HuH-7 (cell line): ENCODE results near the gene TRIM14.
"Not testable (repeated sequence)": the region's sequence is repeated elsewhere in the genome, so short reads cannot be mapped to it uniquely, and the experiment has no call there.

ENCODE experiments used
- DNase-seq: peaks from one replicate; pipeline ENCODE4 v3.0.0; 2011; ENCODE audit warnings: low spot score

The TRIM14 gene

GRCh38 chr9:98142182-98142907, 23.3 kb upstream of the TRIM14 start:
- DNase-seq = peak; percentile 57

DNA sequence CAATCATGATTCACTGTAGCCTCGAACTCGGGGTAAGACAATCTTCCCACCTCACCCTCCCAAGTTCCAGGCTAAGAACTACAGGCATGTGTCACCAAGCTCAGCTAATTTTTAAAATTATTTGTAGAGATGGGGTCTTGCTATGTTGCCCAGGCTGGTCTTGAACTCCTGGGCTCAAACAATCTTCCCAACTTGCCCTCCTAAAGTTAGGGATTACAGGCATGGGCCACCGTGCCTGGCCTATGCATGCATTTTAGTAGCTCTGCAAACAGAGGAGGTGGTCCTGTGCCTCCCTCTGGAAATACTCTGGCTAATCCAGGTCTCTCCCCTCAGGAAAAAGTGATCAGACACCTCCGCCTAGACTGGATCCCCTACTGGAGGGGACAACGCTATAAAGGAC, 21.5 kb upstream of the TRIM14 start:
- DNase-seq = no peak

- no peak for DNase-seq
Observed at GRCh38 chr9:98136489-98136888, 17.5 kb upstream of the TRIM14 start.

DNA sequence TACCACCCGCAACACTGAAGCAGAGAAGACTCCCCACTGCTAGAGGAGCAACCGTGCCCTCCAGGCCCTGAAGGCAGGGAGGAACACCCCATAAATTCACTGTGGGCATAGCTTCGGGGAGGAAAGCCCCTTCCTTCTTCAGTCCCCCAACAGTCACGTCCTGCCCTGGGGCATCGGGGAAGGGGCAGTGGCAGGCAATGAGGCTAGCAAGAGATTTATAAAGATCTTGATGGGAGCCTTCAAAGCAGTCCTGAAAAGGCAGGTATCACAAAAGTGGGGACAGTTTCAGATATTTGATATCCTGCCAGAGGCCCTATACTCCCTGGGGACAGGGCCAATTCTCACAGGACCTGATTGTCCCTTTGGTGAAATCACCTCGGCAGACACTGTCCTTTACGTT, 16.9 kb upstream of the TRIM14 start:
- no peak for DNase-seq

DNA sequence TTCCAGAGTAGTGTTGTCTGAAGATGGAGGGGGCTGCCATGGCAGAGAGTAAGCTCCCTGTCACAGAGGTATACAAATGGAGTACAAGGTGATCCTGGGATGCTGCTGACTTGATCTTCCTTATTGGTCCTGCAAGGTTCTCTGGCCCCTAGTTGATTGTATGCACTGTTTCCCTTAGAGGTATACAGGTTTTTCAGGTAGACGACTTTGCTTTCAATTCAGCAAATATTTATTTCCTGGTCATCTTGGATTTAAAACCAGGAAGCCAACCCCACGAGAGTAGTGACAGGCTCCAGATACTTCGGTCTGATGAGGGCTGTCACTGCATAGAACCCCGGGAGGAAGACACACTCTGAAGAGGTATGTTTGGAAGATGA, 16.5 kb upstream of the TRIM14 start:
- no peak for DNase-seq

DNA sequence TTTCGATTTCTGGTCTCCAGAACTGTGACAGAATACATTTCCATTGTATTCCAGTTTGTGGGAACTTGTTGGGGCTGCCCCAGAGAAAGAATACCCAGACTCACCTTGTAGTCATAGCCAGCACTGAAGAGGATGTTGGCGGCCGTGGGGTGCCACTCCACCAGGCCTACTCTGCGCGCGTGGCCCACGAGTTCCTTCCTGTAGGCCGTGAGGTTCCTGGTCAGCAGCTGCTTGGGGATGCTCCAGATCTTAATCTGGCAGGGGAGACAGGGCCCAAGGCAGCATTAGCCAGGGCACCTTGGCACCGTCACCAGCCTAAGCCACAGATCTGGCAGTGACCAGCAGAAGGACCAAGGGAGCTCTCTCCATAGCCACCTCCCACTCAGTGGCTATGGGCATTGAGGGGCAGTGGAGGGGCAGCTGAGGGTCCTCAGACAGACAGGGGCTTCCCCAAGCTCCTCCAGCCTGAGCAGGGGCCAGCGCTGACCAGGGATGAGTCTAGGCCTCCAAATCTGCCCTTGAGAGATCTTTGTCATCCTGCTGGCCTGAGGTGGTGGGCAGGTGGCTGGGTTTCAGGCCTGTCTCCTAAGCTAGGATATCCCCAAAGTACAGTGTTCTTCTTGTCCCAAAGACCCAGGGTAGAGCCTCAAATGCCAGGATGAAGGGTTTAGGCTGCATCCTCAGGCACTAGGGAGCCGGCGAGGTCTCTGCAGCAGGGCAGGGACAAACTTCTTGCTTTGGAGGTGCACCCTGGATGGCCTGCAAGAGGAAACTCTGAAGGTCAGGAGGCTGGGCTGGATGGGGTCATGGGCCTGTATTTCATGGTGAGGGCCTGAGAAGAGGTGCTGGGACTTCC, 15.9 kb upstream of the TRIM14 start:
- DNase-seq = no peak

DNA sequence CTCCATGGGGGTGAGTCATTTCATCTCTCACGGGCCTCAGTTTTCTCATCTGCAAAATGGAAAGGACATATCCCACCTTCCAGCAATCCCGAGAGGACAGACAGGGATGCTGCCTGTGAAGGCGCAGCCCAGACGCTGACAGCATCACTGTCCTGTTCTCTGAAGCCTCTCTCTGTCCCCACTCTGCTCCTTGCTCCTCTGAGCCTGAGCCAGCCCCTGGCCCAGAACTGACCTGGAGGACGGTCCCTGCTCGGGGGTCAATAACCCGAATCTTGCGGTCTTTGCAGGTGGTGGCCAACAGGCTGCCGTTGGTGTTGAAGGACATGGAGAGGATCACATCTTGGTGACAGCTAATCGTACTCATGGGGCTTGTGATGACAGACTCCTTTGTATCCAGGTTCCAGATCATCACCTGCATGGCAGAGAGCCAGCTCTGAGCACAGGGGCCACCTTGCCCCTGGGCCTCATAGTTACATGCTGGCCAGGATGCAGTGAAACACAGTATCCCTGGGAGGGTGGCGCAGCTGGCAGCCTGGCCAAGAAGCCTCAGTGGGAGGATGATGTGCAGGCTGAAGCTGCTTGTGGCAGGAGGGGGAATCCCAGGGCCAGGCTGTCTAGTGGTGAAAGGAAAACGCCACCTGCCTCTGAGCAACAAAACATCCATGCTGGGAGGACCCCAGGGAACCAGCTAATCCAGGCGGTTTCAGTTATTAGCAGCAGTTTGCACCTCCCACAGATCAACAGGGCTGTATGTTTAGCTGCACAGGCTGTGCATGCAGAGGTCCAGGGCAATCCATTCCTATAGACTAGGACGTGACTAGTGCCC, 14.0 kb upstream of the TRIM14 start:
- no peak for DNase-seq

GRCh38 chr9:98132158-98132557, 13.1 kb upstream of the TRIM14 start:
- DNase-seq = no peak

- no peak for DNase-seq
Observed at GRCh38 chr9:98130576-98131228, 11.7 kb upstream of the TRIM14 start.

DNA sequence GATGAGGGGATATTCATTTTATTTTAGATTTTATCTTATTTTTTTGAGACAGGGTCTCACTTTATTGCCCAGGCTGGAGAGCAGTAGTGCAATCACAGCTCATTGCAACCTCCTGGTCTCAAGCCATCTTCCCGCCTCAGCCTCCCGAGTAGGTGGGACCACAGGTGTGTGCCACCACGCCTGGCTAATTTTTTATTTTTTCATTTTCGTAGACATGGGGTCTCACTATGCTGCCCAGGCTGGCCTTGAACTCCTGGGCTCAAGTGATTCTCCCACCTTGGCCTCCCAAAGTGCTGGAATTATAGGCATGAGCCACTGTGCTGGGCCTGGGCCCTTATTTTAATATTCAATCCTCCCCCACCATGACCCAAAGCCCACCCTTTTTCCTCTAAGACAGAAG, 11.0 kb upstream of the TRIM14 start:
- not testable (repeated sequence) for DNase-seq

GRCh38 chr9:98129451-98129881, 10.4 kb upstream of the TRIM14 start:
- DNase-seq = no peak

DNA sequence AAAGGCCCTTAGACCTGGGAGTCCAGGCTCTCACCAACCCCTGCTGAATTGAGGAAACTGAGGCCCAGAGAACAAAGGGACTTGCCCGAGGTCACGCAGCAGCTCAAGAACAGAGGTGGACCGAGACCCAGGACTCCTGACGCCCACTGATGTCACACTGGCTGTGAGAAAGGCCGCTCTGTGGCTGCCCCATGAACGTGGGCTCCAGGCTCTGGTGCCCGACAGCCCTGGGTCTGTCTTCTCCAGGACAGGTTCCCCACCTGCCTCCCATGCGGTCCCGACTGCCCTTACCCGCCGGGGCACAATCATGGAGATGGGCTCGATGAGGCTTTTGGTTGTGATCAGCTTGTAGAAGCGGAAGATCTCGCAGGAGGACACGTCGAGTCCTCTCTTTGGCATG, 9.3 kb upstream of the TRIM14 start:
- no peak for DNase-seq

DNA sequence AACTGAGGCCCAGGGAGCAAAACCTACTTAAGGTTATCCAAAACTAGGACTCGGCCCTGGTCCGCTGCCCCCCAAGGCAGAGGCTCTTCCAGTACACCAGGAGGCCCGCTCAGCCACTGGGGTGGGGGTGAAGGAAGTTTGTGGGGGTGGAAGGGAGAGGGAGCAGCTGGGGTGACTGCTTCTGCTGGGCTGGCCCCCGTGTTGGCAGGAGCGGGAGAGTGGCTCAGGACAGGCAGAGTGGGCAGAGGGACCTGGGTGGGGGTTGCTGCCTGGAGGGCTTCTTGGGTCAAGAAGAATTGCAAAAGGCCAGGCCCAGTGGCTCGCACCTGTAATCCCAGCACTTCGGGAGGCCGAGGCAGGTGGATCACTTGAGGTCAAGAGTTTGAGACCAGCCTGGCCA, 8.2 kb upstream of the TRIM14 start:
- no peak for DNase-seq

DNA sequence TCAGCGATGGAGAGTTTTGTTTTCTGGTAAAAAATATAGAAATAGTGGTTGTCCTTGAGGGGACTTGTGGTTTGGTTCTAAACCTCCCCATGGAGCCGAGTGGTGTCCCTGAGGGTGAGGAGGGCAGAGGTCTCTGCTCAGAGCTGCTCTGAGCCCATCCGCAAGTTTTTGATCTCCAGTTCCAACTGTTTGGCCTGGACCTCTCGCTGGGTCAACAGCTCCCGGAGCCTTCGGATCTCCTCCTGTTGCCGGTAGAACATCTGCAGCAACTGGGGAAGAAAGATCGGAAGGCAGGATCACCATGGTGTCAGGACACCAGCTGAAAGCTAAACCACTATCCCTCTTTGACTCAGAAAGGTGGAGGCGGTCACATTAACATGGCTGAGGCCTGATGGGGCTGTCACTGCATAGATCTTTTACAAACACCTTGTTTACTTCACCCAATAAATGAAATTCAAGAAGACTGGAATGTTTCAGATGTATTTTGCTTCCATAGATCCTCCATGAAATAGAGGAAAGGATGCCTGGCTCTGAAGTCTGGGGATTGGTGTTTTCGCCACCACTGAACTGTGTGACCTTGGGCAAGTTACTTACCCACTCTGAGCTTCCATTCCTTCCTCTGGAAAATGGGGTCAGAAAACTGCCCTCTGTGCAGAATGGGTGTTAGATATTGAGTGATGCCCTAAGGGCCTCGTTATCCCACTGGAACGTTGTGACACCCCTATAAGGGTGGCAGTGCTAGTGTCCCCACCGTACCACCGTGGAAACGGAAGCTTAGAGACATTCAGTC, 5.8 kb upstream of the TRIM14 start:
- DNase-seq = no peak

- DNase-seq = not testable (repeated sequence)
Observed at GRCh38 chr9:98124091-98124490, 5.1 kb upstream of the TRIM14 start.

GRCh38 chr9:98121058-98121457, 2.0 kb upstream of the TRIM14 start:
- no peak for DNase-seq

DNA sequence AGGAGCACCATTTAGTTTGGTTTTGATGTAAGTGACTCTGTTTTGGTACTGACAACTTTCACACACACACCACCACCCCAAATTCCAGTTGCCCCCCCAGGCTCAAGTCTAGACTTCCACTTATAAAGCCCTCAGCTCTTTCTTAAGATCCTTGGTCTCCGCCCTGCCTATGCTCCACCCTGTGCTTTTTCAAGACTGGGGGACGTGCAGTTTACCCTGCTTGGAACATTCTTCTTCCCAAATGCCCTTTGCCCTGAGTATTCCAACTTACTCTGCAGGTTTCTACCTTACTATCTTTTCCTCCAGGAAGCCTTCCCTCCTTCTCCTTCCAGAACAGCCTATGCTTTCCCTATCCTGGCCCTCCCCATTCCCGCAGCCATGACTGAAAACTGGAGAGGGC, 1.5 kb upstream of the TRIM14 start:
- DNase-seq = no peak

DNA sequence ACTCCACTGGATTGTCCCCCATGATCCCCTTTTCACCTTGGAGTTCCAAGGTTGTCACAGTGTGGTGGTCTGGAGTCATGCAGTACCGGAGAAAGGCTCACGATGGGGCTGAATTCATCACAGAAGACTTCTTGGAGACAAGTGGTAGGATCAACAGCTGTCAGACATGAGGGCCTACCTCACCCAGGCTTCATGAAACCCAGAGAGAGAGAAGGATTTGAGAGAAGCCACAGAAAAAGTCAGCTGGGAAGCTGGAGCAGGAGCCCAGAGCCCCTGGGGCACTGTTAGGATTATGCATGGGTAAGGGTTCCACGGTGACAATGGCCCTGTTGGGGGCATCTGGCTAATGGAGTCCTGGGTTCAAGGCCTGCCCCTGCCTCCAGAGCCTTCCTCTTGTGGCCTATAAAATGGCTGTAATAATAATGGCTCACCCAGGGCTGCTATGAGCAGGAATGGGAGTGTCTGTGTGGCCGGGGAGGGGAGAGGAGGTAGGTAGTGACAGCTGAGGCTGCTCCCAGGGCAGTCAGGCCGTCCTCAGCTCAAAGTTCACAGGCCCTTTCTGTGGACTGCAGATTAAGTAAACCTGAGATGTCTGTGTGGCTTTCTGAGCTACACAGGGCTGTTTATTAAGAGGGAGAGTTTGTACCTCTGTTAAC, 910 bp downstream of the TRIM14 start:
- peak; percentile 91 for DNase-seq

DNA sequence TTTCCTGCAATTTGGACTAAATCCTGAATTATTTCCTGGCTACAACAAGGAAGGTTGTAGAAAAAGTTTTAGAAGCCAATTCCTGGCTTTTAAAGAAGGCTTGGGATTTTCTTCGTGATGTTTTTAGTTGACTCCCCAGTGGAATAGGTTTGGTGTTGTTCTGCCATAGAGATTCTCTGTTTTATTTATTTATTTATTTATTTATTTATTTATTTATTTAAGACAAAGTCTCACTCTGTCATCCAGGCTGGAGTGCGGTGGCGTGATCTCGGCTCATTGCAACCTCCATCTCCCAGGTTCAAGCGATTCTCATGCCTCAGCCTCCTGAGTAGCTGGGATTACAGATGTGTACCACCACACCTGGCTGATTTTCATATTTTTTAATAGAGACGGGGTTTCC, 1.9 kb downstream of the TRIM14 start:
- DNase-seq = not testable (repeated sequence)

GRCh38 chr9:98109052-98109451, 10.0 kb downstream of the TRIM14 start:
- DNase-seq = no peak

DNA sequence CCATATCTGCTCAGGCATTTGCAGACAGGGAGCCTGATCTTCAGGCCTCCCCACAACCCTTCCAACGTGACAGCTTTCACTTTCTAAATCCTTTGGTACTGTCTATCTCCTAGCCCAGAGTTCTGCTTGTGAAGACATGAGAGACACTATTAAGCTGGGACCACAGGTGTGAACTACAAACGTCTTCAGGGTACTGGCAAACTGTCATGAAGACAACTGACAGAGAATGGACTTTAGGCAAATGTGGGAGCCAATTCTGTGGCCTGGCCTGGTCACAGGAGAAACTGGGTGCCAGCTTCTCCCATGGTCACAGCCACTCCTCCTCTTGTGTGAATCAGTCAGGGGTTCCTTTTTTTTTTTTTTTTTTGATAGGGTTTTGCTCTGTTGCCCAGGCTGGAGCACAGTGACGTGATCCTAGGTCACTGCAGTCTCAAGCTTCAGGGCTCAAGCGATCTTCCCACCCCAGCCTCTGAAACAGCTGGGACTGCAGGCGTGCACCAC, 10.4 kb downstream of the TRIM14 start:
- DNase-seq = no peak
